ENCODE measurements around the gene CIBAR2.
A peak's percentile ranks its signal among the peaks of the same experiment; 100 is the strongest.

CIBAR2 gene

GRCh38 chr16:85058909-85059308 lies 53.4 kb downstream of the CIBAR2 start:
- no peaks in the 10 kb centered on the region; the same call in 1 of the 2 replicates for H3K36me3 ChIP-seq (ENCODE audit: control insufficient read depth, insufficient read depth, low read length)
- no peak for DNase-seq (ENCODE audit: extremely low read depth, insufficient read length)
- TF ChIP-seq CTCF (IDR thresholded peaks at IDR 0.05; ENCODE audit: insufficient read depth, low read length, poor library complexity, severe bottlenecking), result no peak
- H3K4me3 ChIP-seq (replicated peaks; ENCODE audit: low read depth, low read length), result no peak overlapping the region
- no peaks in the 10 kb centered on the region for H3K27me3 ChIP-seq (replicated peaks; ENCODE audit: control insufficient read depth, insufficient read depth, low read length)

GRCh38 chr16:85057948-85058347 lies 54.3 kb downstream of the CIBAR2 start:
- Histone ChIP-seq H3K36me3 (ENCODE audit: control insufficient read depth, insufficient read depth, low read length) (no peaks in the 10 kb centered on the region; the same call in 1 of the 2 replicates), H3K27me3 (replicated peaks; ENCODE audit: control insufficient read depth, insufficient read depth, low read length) (no peaks in the 10 kb centered on the region), H3K4me3 (replicated peaks; ENCODE audit: low read depth, low read length) (no peak overlapping the region)
- DNase-seq (ENCODE audit: extremely low read depth, insufficient read length), result no peak
- TF ChIP-seq CTCF (IDR thresholded peaks at IDR 0.05; ENCODE audit: insufficient read depth, low read length, poor library complexity, severe bottlenecking), result no peak

- H3K27me3 ChIP-seq (replicated peaks; ENCODE audit: control insufficient read depth, insufficient read depth, low read length), result no peaks in the 10 kb centered on the region
- DNase-seq (ENCODE audit: extremely low read depth, insufficient read length), result no peak
- H3K36me3 ChIP-seq (ENCODE audit: control insufficient read depth, insufficient read depth, low read length), result no peaks in the 10 kb centered on the region; the same call in 1 of the 2 replicates
- H3K4me3 ChIP-seq (replicated peaks; ENCODE audit: low read depth, low read length), result no peak overlapping the region
- TF ChIP-seq CTCF (IDR thresholded peaks at IDR 0.05; ENCODE audit: insufficient read depth, low read length, poor library complexity, severe bottlenecking), result peak; percentile 38
Measured at GRCh38 chr16:85057212-85057889, 54.9 kb downstream of the CIBAR2 start.

- peak; percentile 32 for TF ChIP-seq CTCF (IDR thresholded peaks at IDR 0.05; ENCODE audit: insufficient read depth, low read length, poor library complexity, severe bottlenecking)
- no peaks in the 10 kb centered on the region; the same call in 1 of the 2 replicates for H3K36me3 ChIP-seq (ENCODE audit: control insufficient read depth, insufficient read depth, low read length)
- H3K27me3 ChIP-seq (replicated peaks; ENCODE audit: control insufficient read depth, insufficient read depth, low read length), result no peaks in the 10 kb centered on the region
- DNase-seq (ENCODE audit: extremely low read depth, insufficient read length), result no peak
- no peak overlapping the region for H3K4me3 ChIP-seq (replicated peaks; ENCODE audit: low read depth, low read length)
Measured at GRCh38 chr16:85056211-85056748, 56.0 kb downstream of the CIBAR2 start.

- no peaks in the 10 kb centered on the region for H3K36me3 ChIP-seq (ENCODE audit: control insufficient read depth, insufficient read depth, low read length)
- peak overlapping the region; percentile 23; the same call in 1 of the 2 replicates for H3K4me3 ChIP-seq (replicated peaks; ENCODE audit: low read depth, low read length)
- no peaks in the 10 kb centered on the region; the same call in 1 of the 2 replicates for H3K27me3 ChIP-seq (replicated peaks; ENCODE audit: control insufficient read depth, insufficient read depth, low read length)
- no peak for TF ChIP-seq CTCF (IDR thresholded peaks at IDR 0.05; ENCODE audit: insufficient read depth, low read length, poor library complexity, severe bottlenecking)
- DNase-seq (ENCODE audit: extremely low read depth, insufficient read length), result peak; percentile 64
Measured at GRCh38 chr16:85055493-85056210, 56.6 kb downstream of the CIBAR2 start.

All from GM06990 (cell line).